T-helper 22 cell (primary cell): Measurements from ENCODE around the gene PHACTR3.
"Not testable (repeated sequence)": the region's sequence is repeated elsewhere in the genome, so short reads cannot be mapped to it uniquely, and the experiment has no call there.

Source experiments
- DNase-seq: peaks from one replicate; pipeline ENCODE4 v3.0.0-alpha.2; 2020; ENCODE audit warnings: low read depth

Gene PHACTR3

GRCh38 chr20:59863058-59863457 lies 258.7 kb downstream of the PHACTR3 start:
- no peak for DNase-seq

- no peak for DNase-seq
Observed at GRCh38 chr20:59864726-59865125, 260.4 kb downstream of the PHACTR3 start.

- DNase-seq = no peak
Observed at GRCh38 chr20:59866338-59866737, 262.0 kb downstream of the PHACTR3 start.

- DNase-seq = no peak
Observed at GRCh38 chr20:59871096-59871495, 266.8 kb downstream of the PHACTR3 start.

GRCh38 chr20:59873409-59873808 lies 269.1 kb downstream of the PHACTR3 start:
- DNase-seq = no peak

- DNase-seq = no peak
Observed at GRCh38 chr20:59880198-59880597, 275.9 kb downstream of the PHACTR3 start.

GRCh38 chr20:59884494-59884893 lies 280.2 kb downstream of the PHACTR3 start:
- no peak for DNase-seq

GRCh38 chr20:59888050-59888449 lies 283.7 kb downstream of the PHACTR3 start:
- no peak for DNase-seq

GRCh38 chr20:59890035-59890434 lies 285.7 kb downstream of the PHACTR3 start:
- DNase-seq = not testable (repeated sequence)

GRCh38 chr20:59891581-59891980 lies 287.2 kb downstream of the PHACTR3 start:
- DNase-seq = no peak

GRCh38 chr20:59895908-59896307 lies 291.6 kb downstream of the PHACTR3 start:
- DNase-seq = no peak
